H9 (cell line): ENCODE results near the gene B4GALT1. TPM values are rescaled to one million over a fixed set of nuclear protein-coding genes. Genes with fewer than 3 reads are reported as not detected.

Experiments used
- DNase-seq: peaks from one replicate; pipeline ENCODE4 v3.0.0-alpha.2; 2017
- H2AFZ ChIP-seq: one replicate; pipeline ENCODE4 v1.6.1; 2013; ENCODE audit warnings: mild to moderate bottlenecking, low read length, control low read depth, moderate library complexity
- H2AK5ac ChIP-seq: 2 replicates; pipeline ENCODE4 v1.6.1; 2013; ENCODE audit warnings: low read length, control low read depth, mixed read lengths; ENCODE audit not compliant: insufficient read length
- H2BK120ac ChIP-seq: one replicate; pipeline ENCODE4 v1.6.1; 2013; ENCODE audit warnings: low read depth, mild to moderate bottlenecking, low read length, control low read depth, inconsistent platforms; ENCODE audit not compliant: poor library complexity, severe bottlenecking
- H2BK12ac ChIP-seq: 2 replicates; pipeline ENCODE4 v1.6.1; 2013; ENCODE audit warnings: low read length, control low read depth, mixed read lengths, low read depth; ENCODE audit not compliant: insufficient read length
- H2BK15ac ChIP-seq: 2 replicates; pipeline ENCODE4 v1.6.1; 2013; ENCODE audit warnings: low read depth, low read length, control low read depth
- H2BK20ac ChIP-seq: one replicate; pipeline ENCODE4 v1.6.1; 2013; ENCODE audit warnings: low read depth, mild to moderate bottlenecking, low read length, control low read depth, inconsistent platforms; ENCODE audit not compliant: poor library complexity, severe bottlenecking
- H2BK5ac ChIP-seq: 2 replicates; pipeline ENCODE4 v1.6.1; 2013; ENCODE audit warnings: low read length, control low read depth, mixed read lengths; ENCODE audit not compliant: insufficient read length
- H3K14ac ChIP-seq: 2 replicates; pipeline ENCODE4 v1.6.1; 2013; ENCODE audit warnings: low read length, control low read depth; ENCODE audit not compliant: insufficient read depth
- H3K18ac ChIP-seq: 2 replicates; pipeline ENCODE4 v1.6.1; 2013; ENCODE audit warnings: low read depth, mild to moderate bottlenecking, mixed read lengths, low read length, control low read depth; ENCODE audit not compliant: insufficient read length
- H3K23ac ChIP-seq: 2 replicates; pipeline ENCODE4 v1.6.1; 2013; ENCODE audit warnings: low read length, control low read depth, mixed read lengths, low read depth; ENCODE audit not compliant: insufficient read length
- H3K23me2 ChIP-seq: 2 replicates; pipeline ENCODE4 v1.6.1; 2013; ENCODE audit warnings: low read depth, mild to moderate bottlenecking, mixed read lengths, low read length, control low read depth; ENCODE audit not compliant: insufficient read length, poor library complexity, severe bottlenecking
- H3K27ac ChIP-seq: 2 replicates; pipeline ENCODE4 v1.5.1; 2013; ENCODE audit warnings: low read length, control low read depth, mixed read lengths, low read depth; ENCODE audit not compliant: insufficient read length
- H3K27me3 ChIP-seq: 2 replicates; pipeline ENCODE4 v1.6.1; 2013; ENCODE audit warnings: low read length, control low read depth, inconsistent platforms; ENCODE audit not compliant: insufficient read depth
- H3K4ac ChIP-seq: 2 replicates; pipeline ENCODE4 v1.6.1; 2013; ENCODE audit warnings: low read depth, mild to moderate bottlenecking, control low read depth, inconsistent platforms, low read length, moderate library complexity
- H3K4me1 ChIP-seq: 2 replicates; pipeline ENCODE4 v1.6.1; 2013; ENCODE audit warnings: low read length, control low read depth, inconsistent platforms; ENCODE audit not compliant: insufficient read depth
- H3K4me2 ChIP-seq: 2 replicates; pipeline ENCODE4 v1.6.1; 2013; ENCODE audit warnings: low read length, control low read depth, mixed read lengths; ENCODE audit not compliant: insufficient read length, insufficient read depth
- H3K56ac ChIP-seq: 2 replicates; pipeline ENCODE4 v1.6.1; 2013; ENCODE audit warnings: low read depth, mild to moderate bottlenecking, mixed read lengths, low read length, control low read depth; ENCODE audit not compliant: insufficient read length
- H3K79me1 ChIP-seq: 2 replicates; pipeline ENCODE4 v1.6.1; 2013; ENCODE audit warnings: low read depth, mild to moderate bottlenecking, moderate library complexity, low read length, control low read depth, inconsistent platforms; ENCODE audit not compliant: insufficient read depth, poor library complexity, severe bottlenecking
- H3K79me2 ChIP-seq: 2 replicates; pipeline ENCODE4 v1.6.1; 2013; ENCODE audit warnings: low read length, control low read depth, inconsistent platforms; ENCODE audit not compliant: insufficient read depth
- H3K9ac ChIP-seq: 2 replicates; pipeline ENCODE4 v1.6.1; 2013; ENCODE audit warnings: low read length, control low read depth, mixed read lengths; ENCODE audit not compliant: insufficient read length; ENCODE audit errors: extremely low read depth
- H3K9me3 ChIP-seq: one replicate; pipeline ENCODE4 v1.6.1; 2013; ENCODE audit warnings: low read depth, low read length, inconsistent platforms; ENCODE audit not compliant: control insufficient read depth
- H3T11ph ChIP-seq: one replicate; pipeline ENCODE4 v1.6.1; 2013; ENCODE audit warnings: mild to moderate bottlenecking, low read length, control low read depth, inconsistent platforms
- H4K20me1 ChIP-seq: one replicate; pipeline ENCODE4 v1.6.1; 2013; ENCODE audit not compliant: control insufficient read depth, insufficient read length, insufficient read depth
- H4K5ac ChIP-seq: 2 replicates; pipeline ENCODE4 v1.6.1; 2013; ENCODE audit warnings: low read depth, mild to moderate bottlenecking, mixed read lengths, low read length, control low read depth; ENCODE audit not compliant: insufficient read length
- H4K8ac ChIP-seq: replicated peaks from 2 replicates; pipeline ENCODE4 v1.6.1; 2013; ENCODE audit warnings: low read length, control low read depth, mixed read lengths, low read depth; ENCODE audit not compliant: insufficient read length
- H4K91ac ChIP-seq: 2 replicates; pipeline ENCODE4 v1.6.1; 2013; ENCODE audit warnings: low read depth, mild to moderate bottlenecking, moderate library complexity, mixed read lengths, low read length, control low read depth; ENCODE audit not compliant: insufficient read length
- H3K27ac Mint-ChIP-seq, 3 experiments: 2 replicates in 2 of 3; 3 replicates in 1 of 3; pipeline ENCODE4 v1.8.0; 2020 to 2021; ENCODE audit warnings: mixed read lengths in 3 of 3, mild to moderate bottlenecking in 1 of 3, moderate library complexity in 1 of 3
- H3K27me3 Mint-ChIP-seq: 2 replicates; pipeline ENCODE4 v1.8.0; 2021; ENCODE audit warnings: low read depth, mild to moderate bottlenecking, moderate library complexity, mixed read lengths
- H3K36me3 Mint-ChIP-seq, 3 experiments: 2 replicates in 2 of 3; 3 replicates in 1 of 3; pipeline ENCODE4 v1.8.0; 2020 to 2021; ENCODE audit warnings: low read depth in 3 of 3, mixed read lengths in 3 of 3; ENCODE audit not compliant: insufficient read depth in 1 of 3
- H3K4me1 Mint-ChIP-seq, 2 experiments: 2 replicates each; pipeline ENCODE4 v1.8.0; 2020; ENCODE audit warnings: mixed read lengths in 2 of 2
- H3K4me3 Mint-ChIP-seq, 2 experiments: 2 replicates in 1 of 2; 3 replicates in 1 of 2; pipeline ENCODE4 v1.8.0; 2020 to 2021; ENCODE audit warnings: mild to moderate bottlenecking in 2 of 2, mixed read lengths in 2 of 2, moderate library complexity in 1 of 2
- H3K9me3 Mint-ChIP-seq, 2 experiments: 2 replicates in 1 of 2; 3 replicates in 1 of 2; pipeline ENCODE4 v1.8.0; 2020; ENCODE audit warnings: mild to moderate bottlenecking in 2 of 2, mixed read lengths in 2 of 2, moderate library complexity in 1 of 2
- CTCF ChIP-seq: fragments of 200-600 bp; sonication (generic); conservative IDR thresholded peaks from 3 replicates; pipeline ENCODE4 v1.8.0; 2021; ENCODE audit warnings: antibody characterized with exemption, mild to moderate bottlenecking
- WGBS: extraction: QIAGEN DNeasy Blood & Tissue Kit; methylation state at CpG from one replicate; pipeline ENCODE4 v1.1.7; 2013; ENCODE audit warnings: missing lambda C conversion rate, low lambda C conversion rate, mixed read lengths; ENCODE audit not compliant: insufficient read length; ENCODE audit errors: extremely low coverage; 5-methylcytosine and 5-hydroxymethylcytosine counted together
- total RNA-seq: library from RNA; stranded (reverse); gene quantifications from 2 replicates; pipeline ENCODE4 v1.2.1, GENCODE V29; 2021

The B4GALT1 gene
- total RNA-seq, 1 experiment from 2014 or later = 15.3 TPM

- H2BK5ac ChIP-seq = no peak overlapping the region
- no peak for TF ChIP-seq CTCF
- no peaks in the 10 kb centered on the region for H3K79me1 ChIP-seq
- H3K14ac ChIP-seq = no peak overlapping the region
- H3K27me3 Mint-ChIP-seq = peaks cover 2% of the 10 kb centered on the region; the same call in 1 of the 2 replicates
- H2AK5ac ChIP-seq = no peak overlapping the region
- H2BK15ac ChIP-seq = no peak overlapping the region
- H3K36me3 Mint-ChIP-seq = no peaks in the 10 kb centered on the region
- H3K18ac ChIP-seq = no peak overlapping the region
- H3K23me2 ChIP-seq = no peaks in the 10 kb centered on the region
- H3K4me2 ChIP-seq = no peak overlapping the region
- no peak for DNase-seq
- no peaks in the 10 kb centered on the region for H3K4me1 ChIP-seq
- H3K23ac ChIP-seq = no peak overlapping the region
- H3K4me3 Mint-ChIP-seq = no peak overlapping the region
- no CpG with 5 or more reads among the region's 1 CpG for WGBS
- H3K27ac Mint-ChIP-seq = no peak overlapping the region
- no peaks in the 10 kb centered on the region for H3K27me3 ChIP-seq
- H3T11ph ChIP-seq = no peak overlapping the region
- no peak overlapping the region for H3K27ac ChIP-seq
- no peak overlapping the region for H2BK12ac ChIP-seq
- no peaks in the 10 kb centered on the region for H3K9me3 Mint-ChIP-seq
- H3K4ac ChIP-seq = no peak overlapping the region
- H3K4me1 Mint-ChIP-seq = peaks cover 9 to 12% of the 10 kb centered on the region in 2 experiments
- H4K5ac ChIP-seq = no peak overlapping the region
- no peak overlapping the region for H2BK120ac ChIP-seq
- no peak overlapping the region for H4K91ac ChIP-seq
- H3K79me2 ChIP-seq = no peaks in the 10 kb centered on the region
- no peaks in the 10 kb centered on the region for H4K20me1 ChIP-seq
- no peak overlapping the region for H2BK20ac ChIP-seq
- H3K56ac ChIP-seq = no peak overlapping the region
- H3K9ac ChIP-seq = no peak overlapping the region
- H2AFZ ChIP-seq = no peak overlapping the region
- no peaks in the 10 kb centered on the region for H3K9me3 ChIP-seq
- H4K8ac ChIP-seq = no peak overlapping the region
Observed at GRCh38 chr9:33209394-33209793, 42.3 kb upstream of the B4GALT1 start.
